T-helper 2 cell treated with Interferon-gamma antibody and Interleukin-4, amounts not matched to agents 5 μg/mL and 100 μg/mL, for 36 hours (primary cell): ENCODE data around the gene CDCP2.
"Not testable (repeated sequence)": the region's sequence is repeated elsewhere in the genome, so short reads cannot be mapped to it uniquely, and the experiment has no call there.

Experiments used
- DNase-seq: peaks from one replicate; pipeline ENCODE4 v3.0.0; 2021; ENCODE audit warnings: low spot score
- H3K27ac Mint-ChIP-seq: one replicate; pipeline ENCODE4 v1.8.0; 2021; ENCODE audit warnings: mild to moderate bottlenecking, mixed read lengths
- H3K27me3 Mint-ChIP-seq: one replicate; pipeline ENCODE4 v1.8.0; 2021; ENCODE audit warnings: low read depth, mixed read lengths
- H3K36me3 Mint-ChIP-seq: one replicate; pipeline ENCODE4 v1.8.0; 2021; ENCODE audit warnings: low read depth, mixed read lengths
- H3K4me1 Mint-ChIP-seq: one replicate; pipeline ENCODE4 v1.8.0; 2021; ENCODE audit warnings: low read depth, mixed read lengths
- H3K4me3 Mint-ChIP-seq: one replicate; pipeline ENCODE4 v1.8.0; 2022; ENCODE audit warnings: mild to moderate bottlenecking, moderate library complexity, mixed read lengths
- H3K9me3 Mint-ChIP-seq: one replicate; pipeline ENCODE4 v1.8.0; 2021; ENCODE audit warnings: mixed read lengths

CDCP2 gene

DNA sequence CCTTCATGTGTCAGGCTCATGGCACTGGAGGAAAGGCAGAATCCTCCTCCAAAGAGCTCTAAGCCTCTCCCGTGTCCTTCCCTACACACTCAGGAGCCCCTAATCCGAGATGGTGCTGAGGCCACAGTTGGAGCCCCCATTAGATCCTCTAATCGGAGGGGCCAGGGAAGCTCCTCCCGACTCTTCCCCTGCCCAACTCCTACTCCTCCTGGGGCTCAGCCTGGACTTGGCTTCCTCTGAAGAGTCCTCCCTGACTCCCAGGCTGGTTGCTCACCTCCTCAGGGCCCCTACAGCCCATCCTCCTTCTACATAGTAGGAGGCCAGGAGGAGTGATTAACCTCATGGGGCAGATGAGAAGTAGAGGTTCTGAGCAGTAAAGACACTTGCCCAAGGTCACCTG lies 21.3 kb upstream of the CDCP2 start:
- Mint-ChIP-seq H3K4me3 (no peak overlapping the region), H3K9me3 (no peaks in the 10 kb centered on the region), H3K4me1 (peaks cover 9% of the 10 kb centered on the region), H3K36me3 (no peaks in the 10 kb centered on the region), H3K27ac (no peak overlapping the region), H3K27me3 (no peaks in the 10 kb centered on the region)
- DNase-seq, result no peak

DNA sequence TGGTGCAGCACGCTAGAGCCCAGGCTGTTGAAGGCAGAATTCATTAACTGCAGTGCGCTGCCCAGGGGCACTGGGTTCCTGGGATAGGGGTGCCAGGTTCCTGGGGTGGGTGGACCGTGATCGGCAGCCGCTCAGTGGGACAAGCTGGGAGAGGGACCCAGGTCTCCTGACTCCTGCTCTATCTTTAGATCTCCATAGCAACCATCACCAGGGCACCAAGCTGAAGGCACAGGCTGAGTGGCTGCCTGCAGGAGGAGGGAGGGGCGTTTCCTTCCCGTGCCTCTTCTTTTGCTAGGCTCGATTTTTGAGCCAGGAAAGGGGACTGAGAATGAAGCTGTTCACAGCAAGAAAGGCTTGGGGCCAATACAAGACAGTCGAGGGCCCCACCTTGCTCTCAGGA lies 20.9 kb upstream of the CDCP2 start:
- Mint-ChIP-seq H3K9me3 (no peaks in the 10 kb centered on the region), H3K27ac (no peak overlapping the region), H3K36me3 (no peaks in the 10 kb centered on the region), H3K4me1 (peaks cover 9% of the 10 kb centered on the region), H3K27me3 (no peaks in the 10 kb centered on the region), H3K4me3 (no peak overlapping the region)
- no peak for DNase-seq

DNA sequence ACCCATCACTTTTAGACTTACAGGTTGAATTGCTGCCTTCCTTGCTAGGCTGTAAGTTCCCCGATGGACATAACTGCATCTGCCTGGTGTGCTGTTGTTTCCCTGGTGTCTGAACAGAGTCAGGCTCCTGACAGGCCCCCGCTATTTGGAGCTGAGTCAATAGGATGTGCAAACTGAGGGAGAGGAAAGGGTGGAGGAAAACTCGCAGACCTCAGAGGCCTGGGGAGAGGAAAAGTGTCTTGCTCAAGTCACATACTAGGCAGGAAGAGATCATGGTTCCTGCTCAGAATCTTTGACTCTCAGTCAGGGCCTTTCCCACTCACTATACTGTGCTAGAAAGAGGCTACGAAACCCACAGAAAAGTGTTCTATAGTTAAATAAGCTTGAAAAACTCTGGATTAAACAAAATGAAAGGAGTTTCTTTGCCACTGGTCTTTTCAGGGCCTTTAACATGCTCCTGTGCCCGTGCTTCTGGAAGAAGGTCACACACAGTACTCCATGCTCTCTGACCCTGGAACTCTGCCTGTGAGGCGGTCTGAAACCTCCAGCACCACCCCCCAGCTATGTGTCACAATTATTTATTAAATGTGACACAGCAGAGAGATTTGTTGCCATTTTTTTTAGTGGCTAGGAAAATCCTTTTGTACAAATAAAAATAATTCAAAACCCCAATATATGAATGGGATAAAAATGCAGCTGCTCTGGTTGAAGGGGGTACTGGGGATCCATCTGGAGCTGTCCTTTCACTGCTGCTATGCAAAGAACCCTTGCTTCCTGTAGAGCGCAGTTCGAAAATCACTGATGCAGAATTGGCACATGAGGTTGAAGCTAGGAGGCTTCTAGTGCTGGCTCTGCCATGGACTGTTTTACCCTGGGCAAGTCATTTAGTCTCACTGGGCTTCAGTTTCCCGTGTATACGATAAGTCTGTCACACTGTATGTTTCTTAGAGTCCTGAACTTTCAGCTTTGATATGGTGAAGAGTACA lies 20.1 kb upstream of the CDCP2 start:
- no peak overlapping the region for H3K27ac Mint-ChIP-seq
- DNase-seq, result no peak
- peaks cover 9% of the 10 kb centered on the region for H3K4me1 Mint-ChIP-seq
- no peaks in the 10 kb centered on the region for H3K36me3 Mint-ChIP-seq
- H3K9me3 Mint-ChIP-seq, result no peaks in the 10 kb centered on the region
- H3K27me3 Mint-ChIP-seq, result no peaks in the 10 kb centered on the region
- H3K4me3 Mint-ChIP-seq, result no peak overlapping the region

DNA sequence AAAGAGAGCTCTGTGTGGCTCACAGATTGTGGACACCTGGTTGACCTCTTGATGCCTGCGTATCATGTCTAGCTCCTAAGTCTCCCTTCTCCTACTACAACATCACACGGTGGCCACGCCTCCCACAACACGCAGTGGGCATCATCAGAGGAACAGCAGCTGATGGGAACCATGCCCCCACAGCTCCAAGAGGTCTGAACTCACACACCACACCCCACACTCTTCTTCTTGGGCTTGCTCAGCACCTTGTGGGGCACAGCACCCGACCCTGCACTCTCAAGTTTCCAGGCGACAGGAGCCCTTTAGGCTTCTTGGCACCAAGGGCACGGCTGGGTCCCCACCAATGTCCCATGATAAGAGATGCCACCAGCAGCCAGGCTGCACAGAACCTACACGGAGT lies 18.8 kb upstream of the CDCP2 start:
- no peak for DNase-seq
- Mint-ChIP-seq H3K27me3 (no peaks in the 10 kb centered on the region), H3K36me3 (no peaks in the 10 kb centered on the region), H3K4me3 (no peak overlapping the region), H3K4me1 (peaks cover 9% of the 10 kb centered on the region), H3K27ac (no peak overlapping the region), H3K9me3 (no peaks in the 10 kb centered on the region)

DNA sequence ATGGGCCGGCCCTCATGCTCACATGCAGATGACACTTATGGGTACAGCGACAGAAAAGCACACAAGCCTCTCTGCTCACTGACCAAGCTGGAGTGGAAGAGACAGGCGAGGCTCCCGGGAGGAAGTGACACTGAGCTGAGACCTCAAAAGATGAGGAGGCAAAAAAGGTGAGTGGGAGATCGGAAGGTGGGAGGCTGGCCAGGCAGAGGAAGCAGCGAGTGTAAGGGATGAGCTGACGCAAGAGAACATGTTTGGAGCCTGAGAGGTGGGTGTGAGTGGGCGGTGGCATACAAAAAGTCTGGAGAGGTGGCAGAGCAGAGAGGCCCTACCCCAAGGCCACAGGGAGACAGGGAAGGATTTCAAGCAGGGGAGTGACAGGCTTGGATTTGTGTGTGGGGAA lies 18.2 kb upstream of the CDCP2 start:
- H3K36me3 Mint-ChIP-seq, result no peaks in the 10 kb centered on the region
- H3K9me3 Mint-ChIP-seq, result no peaks in the 10 kb centered on the region
- peaks cover 9% of the 10 kb centered on the region for H3K4me1 Mint-ChIP-seq
- H3K27ac Mint-ChIP-seq, result no peak overlapping the region
- no peaks in the 10 kb centered on the region for H3K27me3 Mint-ChIP-seq
- no peak overlapping the region for H3K4me3 Mint-ChIP-seq
- DNase-seq, result no peak

DNA sequence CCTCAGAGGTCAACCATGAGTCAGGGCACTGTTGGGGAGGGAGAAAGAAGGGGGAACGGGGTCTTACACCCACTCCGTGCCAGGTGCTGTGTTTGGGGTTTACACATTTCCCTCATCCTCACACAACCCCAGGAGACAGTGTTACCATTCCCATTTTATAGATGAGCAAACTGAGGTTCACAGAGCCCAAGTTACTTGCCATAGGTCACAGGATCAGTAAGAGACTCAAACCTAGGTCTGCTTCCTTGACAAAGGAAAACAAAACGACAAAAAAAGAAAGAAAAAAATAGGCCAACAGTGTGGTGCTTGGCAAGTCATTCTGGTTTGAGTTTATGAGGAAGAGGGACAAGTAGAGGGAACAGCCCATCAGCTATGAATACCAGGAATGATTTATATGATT lies 16.3 kb upstream of the CDCP2 start:
- no peak overlapping the region for H3K27ac Mint-ChIP-seq
- no peak for DNase-seq

DNA sequence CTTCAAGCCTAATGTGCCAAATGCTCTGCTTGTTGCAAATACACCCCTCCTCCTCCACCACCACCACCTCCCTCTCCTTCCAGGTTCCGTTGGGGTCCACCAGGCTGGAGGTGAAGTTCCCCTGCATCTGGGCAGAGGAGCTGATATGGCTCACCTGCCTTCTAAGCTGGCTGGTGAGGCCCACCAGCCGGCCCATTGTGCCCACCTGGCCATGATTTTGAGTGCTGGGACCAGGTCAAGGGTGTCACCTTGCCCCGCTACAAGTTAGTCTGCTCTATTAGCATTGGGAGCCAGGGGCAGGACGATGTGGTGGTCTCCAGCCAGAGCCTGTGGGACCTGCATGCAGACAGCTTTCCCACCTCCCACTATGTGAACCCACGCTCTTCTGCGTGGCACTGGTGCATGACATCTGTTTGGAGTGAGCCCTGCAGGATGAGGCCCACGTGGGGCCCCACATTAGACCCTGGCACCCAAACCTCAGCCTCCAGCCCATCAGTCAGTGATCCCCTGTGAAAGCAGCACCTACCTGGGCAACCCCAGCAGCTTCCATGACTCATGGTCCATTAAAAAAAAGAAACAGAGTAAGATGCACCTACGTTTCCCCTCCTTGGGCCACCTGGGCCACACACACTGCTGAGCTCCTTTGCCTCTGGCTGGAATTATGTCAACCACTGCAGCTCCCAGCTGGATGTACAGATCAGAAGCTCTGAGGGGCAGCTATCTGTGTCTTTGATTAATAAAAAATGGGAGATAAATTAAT lies 15.6 kb upstream of the CDCP2 start:
- Mint-ChIP-seq H3K9me3 (no peaks in the 10 kb centered on the region), H3K27me3 (no peaks in the 10 kb centered on the region), H3K4me3 (no peak overlapping the region), H3K27ac (no peak overlapping the region), H3K36me3 (no peaks in the 10 kb centered on the region), H3K4me1 (peaks cover 6% of the 10 kb centered on the region)
- DNase-seq, result no peak

More for the DNA sequence above, 16.3 kb upstream of the CDCP2 start:
- no peak overlapping the region for H3K4me3 Mint-ChIP-seq
- H3K36me3 Mint-ChIP-seq, result no peaks in the 10 kb centered on the region
- peaks cover 7% of the 10 kb centered on the region for H3K4me1 Mint-ChIP-seq
- no peaks in the 10 kb centered on the region for H3K9me3 Mint-ChIP-seq
- no peaks in the 10 kb centered on the region for H3K27me3 Mint-ChIP-seq

DNA sequence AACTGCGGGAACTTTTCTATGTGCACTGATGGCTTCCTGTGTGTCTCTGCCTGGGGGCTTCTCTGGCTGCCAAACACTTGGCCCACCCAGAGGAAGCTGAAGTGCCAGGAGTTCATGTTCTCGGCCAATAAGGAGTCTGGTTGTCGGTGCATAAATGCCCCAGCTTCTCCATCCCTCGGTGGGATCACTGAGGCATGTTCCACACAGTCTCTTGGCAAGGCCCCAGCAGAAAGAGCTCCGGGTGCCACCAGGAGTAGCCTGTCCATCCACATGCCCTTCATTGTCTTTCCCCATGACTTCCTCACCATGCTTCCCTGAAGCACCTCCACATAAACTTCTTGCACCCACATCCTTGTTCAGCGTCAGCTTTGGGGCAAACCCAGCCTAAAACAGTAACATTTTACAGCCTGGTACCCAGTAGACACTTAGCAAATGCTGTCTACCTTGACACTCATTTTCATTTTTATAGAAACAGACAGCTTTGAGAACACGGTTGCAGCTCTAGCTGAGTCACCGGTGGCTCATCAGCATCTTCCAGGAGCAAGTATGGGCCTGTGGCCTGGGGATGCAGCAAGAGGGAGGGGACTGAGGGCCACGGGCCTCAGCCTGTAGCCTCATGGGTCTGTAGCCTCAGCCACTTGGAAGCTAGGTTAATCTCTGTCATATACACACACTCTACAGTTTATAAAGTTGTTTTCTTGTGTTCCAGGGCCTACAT lies 14.8 kb upstream of the CDCP2 start:
- Mint-ChIP-seq H3K36me3 (no peaks in the 10 kb centered on the region), H3K4me1 (peaks cover 5% of the 10 kb centered on the region), H3K4me3 (no peak overlapping the region), H3K27ac (no peak overlapping the region), H3K9me3 (no peaks in the 10 kb centered on the region), H3K27me3 (no peaks in the 10 kb centered on the region)
- DNase-seq, result no peak

DNA sequence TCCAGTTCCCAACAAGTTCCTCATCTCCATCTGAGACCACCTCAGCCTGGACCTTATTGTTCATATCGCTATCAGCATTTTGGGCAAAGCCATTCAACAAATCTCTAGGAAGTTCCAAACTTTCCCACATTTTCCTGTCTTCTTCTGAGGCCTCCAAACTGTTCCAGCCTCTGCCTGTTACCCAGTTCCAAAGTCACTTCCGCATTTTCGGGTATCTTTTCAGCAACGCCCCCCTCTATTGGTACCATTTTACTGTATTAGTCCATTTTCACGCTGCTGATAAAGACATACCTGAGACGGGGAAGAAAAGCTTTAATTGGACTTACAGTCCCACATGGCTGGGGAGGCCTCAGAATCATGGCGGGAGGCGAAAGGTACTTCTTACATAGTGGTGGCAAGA lies 13.6 kb upstream of the CDCP2 start:
- not testable (repeated sequence) for H3K4me1 Mint-ChIP-seq, H3K27ac Mint-ChIP-seq, H3K27me3 Mint-ChIP-seq, H3K4me3 Mint-ChIP-seq, H3K9me3 Mint-ChIP-seq, DNase-seq, H3K36me3 Mint-ChIP-seq

DNA sequence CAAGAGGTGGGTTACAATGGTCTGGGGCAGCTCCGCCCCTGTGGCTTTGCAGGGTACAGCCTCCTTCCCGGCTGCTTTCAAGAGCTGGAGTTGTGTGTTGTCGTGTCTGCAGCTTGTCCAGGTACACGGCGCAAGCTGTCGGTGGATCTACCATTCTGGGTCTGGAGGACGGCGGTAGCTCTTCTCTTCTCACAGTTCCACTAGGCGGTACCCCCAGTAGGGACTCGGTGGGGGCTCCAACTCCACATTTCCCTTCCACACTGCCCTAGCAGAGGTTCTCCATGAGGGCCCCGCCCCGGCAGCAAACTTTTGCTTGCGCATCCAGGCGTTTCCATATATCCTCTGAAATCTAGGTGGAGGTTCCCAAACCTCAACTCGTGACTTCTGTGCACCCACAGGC lies 12.3 kb upstream of the CDCP2 start:
- Mint-ChIP-seq H3K4me3 (no peak overlapping the region), H3K27ac (no peak overlapping the region), H3K27me3 (no peaks in the 10 kb centered on the region), H3K36me3 (no peaks in the 10 kb centered on the region), H3K9me3 (no peaks in the 10 kb centered on the region), H3K4me1 (no peaks in the 10 kb centered on the region)
- no peak for DNase-seq

DNA sequence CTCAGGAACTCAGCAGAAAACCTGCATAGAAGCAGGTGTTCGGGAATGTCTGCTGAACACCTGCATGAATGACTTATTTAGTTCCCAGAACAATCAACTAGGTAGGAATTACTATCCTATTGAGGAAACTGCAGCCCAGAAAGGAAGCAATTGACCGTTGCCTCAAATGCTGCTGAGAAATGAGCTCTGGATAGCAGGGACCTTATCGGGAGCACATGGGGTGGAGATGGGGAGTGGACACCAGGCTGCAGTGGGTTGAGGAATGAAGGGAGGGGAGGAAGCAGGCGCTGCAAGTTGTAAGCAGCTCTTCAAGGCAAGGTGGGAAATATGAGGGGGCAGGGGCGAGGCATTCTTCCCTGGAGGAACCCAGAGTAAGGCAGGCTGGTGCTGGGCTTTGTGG lies 10.8 kb upstream of the CDCP2 start:
- Mint-ChIP-seq H3K9me3 (no peaks in the 10 kb centered on the region), H3K4me3 (no peak overlapping the region), H3K36me3 (no peaks in the 10 kb centered on the region), H3K27ac (no peak overlapping the region), H3K27me3 (no peaks in the 10 kb centered on the region), H3K4me1 (no peaks in the 10 kb centered on the region)
- no peak for DNase-seq

DNA sequence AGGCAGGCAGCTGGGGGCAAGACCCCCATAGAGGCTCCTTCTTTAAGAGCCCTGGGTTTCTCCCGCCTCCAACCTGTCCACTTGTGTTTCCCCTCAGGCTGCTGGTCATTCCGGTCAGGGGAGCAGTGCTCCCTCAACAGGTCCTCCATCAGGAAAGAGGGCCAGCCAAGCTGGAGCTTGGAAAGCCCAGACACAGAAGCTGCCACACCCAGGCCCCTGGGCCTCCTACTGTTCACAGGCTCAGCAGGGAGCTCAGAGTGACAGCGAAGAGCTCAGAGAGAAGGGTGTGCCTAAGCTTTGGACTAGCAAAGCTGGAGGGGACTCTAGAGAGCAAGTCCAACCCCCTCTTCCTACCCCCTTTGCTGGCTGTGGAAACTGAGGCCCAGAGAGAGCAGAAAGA lies 10.3 kb upstream of the CDCP2 start:
- no peaks in the 10 kb centered on the region for H3K36me3 Mint-ChIP-seq
- no peaks in the 10 kb centered on the region for H3K9me3 Mint-ChIP-seq
- no peak overlapping the region for H3K4me3 Mint-ChIP-seq
- H3K27ac Mint-ChIP-seq, result no peak overlapping the region
- H3K4me1 Mint-ChIP-seq, result no peaks in the 10 kb centered on the region
- DNase-seq, result no peak
- no peaks in the 10 kb centered on the region for H3K27me3 Mint-ChIP-seq

DNA sequence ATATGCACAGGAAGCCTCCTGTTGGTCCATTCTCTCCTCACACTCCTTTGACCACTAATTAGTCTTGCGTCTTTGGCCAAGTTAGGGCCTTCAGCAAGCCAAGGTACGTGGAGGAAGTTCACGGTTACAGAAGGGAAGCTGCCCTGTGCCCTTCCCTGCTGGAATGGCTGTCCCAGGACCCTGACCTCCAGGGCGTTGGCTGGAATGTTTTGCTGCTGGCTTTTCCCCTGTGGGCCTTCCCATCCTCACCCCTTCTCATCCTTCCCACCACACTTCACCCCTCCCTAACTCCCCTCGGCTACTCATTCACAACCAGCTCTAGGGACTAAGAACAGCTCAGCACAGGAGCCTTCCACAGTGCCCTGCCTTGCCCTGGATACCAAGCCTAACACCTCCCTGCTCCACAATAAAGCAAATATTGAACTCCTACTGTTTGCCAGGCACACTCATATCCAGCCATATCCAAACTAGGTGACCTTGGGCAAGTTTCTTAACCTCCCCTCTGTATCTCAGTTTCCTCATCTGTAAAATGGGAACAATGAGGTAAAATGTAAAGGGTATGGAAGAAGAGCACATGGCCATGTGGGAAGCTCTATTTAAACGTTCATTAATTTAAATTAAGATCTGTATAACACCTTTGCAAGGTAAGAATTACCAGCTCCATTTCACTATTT lies 8.8 kb upstream of the CDCP2 start:
- Mint-ChIP-seq H3K9me3 (no peaks in the 10 kb centered on the region), H3K4me1 (no peaks in the 10 kb centered on the region), H3K27me3 (no peaks in the 10 kb centered on the region), H3K27ac (no peak overlapping the region), H3K36me3 (no peaks in the 10 kb centered on the region), H3K4me3 (no peak overlapping the region)
- DNase-seq, result no peak
